TTC549 (cell line): ENCODE results near the gene BAIAP2.

Experiments used
- FAIRE-seq: peaks from 2 replicates; lab custom pipeline; 2012; peaks lifted over from hg19 to GRCh38; lab: Jason Lieb, UNC

The BAIAP2 gene

DNA sequence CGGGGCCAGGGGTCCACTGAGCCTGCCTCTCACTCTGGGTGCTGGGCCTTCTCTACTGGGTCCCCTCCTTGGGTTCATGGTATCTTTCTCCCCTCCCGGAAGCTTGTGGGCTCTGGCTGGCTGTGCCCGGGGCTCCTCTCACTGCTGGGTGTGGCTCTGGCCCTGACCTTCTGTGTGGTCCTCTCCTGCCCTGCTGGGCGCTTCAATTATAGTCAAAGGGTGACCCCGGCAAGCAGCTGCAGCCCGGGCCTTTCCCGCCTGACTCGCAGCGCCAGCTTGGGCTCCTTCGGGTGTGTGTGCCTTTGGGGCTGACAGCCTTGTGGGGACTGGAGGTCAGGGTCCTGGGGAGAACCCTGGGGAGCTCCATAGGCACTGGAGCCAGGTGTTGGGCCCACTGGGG is 76.1 kb downstream of the BAIAP2 start:
- no peak for FAIRE-seq

GRCh38 chr17:81112450-81112849 is 77.5 kb downstream of the BAIAP2 start:
- FAIRE-seq, result no peak

GRCh38 chr17:81113158-81113724 is 78.3 kb downstream of the BAIAP2 start:
- no peak for FAIRE-seq

- no peak for FAIRE-seq
Observed at GRCh38 chr17:81114351-81115093, 79.6 kb downstream of the BAIAP2 start.

DNA sequence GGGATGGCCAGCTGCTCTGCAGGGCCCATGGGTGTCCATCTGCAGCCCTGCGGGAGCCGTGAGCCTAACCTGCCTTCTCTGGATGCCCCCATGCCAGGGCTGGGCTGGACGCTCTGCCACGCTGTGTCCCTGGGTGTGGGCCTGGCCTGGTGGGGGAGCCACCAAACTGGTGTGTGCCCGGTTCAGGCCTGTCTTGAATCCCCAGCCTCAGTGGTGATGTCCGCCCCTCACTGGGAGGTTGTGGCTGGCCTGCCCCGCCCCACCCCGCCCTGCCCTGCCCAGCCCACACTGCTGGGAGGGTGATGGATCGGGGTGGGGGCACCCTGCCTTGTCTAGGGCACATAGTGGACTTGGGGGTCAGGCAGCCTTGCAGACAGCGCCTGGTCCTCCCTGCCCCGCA is 80.3 kb downstream of the BAIAP2 start:
- no peak for FAIRE-seq

- no peak for FAIRE-seq
Observed at GRCh38 chr17:81115749-81116464, 81.0 kb downstream of the BAIAP2 start.

DNA sequence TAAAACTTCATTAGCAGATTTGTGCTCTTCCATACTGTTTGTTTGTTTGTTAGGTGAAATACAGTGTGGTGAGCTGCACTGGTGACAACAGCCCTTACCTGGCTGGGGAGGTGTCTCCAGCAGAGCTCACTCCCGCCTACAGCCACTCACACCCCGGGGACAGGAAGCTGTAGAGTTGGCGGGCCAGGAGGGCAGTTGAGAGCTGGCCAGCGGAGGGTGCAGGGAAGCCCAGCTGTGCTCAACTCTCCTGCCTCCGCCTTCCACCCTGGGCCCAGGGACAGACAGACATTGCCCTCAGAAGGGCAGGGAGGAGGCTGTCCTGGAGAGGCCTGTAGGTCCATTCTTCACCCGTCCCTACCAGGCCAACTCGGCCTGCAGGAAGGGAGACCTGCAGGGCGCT is 81.8 kb downstream of the BAIAP2 start:
- no peak for FAIRE-seq

- no peak for FAIRE-seq
Observed at GRCh38 chr17:81117672-81118198, 82.8 kb downstream of the BAIAP2 start.

DNA sequence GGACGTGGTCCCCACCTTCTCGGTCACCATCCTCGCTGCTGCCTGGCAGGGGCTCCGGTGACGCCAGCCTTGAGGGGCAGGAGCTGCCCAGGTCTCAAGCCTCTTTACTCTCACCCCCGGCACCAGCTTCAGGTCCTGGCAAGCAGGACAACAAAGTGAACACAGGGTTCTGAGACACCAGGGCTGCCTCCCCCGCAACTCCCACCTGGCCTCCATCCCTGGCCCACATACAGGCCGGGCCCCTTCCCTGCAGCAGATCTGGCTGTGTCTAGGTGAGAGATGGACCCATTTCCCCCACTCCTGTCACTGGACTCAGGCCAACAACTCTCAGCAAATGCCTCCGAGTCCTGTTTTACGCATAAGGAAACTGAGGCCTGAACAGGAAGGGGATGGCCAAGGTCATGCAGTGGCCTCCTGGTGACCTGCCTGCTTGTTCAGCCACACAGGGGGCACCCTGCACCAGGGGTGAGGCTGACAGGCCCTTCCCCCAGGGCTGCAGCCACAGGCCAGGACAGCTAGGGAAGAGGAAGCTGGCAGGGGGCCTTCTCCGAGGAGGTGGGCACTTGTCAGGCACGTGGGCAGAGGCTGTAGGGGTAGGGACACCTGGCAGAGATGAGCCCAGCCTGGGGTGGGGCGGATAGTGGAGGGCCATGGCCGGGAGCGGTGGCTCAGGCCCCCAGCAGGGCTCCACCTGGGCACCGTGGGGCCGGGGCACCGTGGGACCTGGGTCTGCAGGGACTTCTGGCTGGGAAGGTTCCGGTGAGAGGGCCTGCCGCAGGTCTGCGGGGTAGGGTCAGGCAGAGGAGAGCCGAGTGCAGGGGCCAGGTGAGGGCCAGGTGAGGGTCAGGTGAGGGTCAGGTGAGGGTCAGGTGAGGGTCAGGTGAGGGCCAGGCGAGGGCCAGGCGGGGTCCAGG is 83.6 kb downstream of the BAIAP2 start:
- no peak for FAIRE-seq

- FAIRE-seq, result no peak
Observed at GRCh38 chr17:81119223-81120148, 84.5 kb downstream of the BAIAP2 start.

DNA sequence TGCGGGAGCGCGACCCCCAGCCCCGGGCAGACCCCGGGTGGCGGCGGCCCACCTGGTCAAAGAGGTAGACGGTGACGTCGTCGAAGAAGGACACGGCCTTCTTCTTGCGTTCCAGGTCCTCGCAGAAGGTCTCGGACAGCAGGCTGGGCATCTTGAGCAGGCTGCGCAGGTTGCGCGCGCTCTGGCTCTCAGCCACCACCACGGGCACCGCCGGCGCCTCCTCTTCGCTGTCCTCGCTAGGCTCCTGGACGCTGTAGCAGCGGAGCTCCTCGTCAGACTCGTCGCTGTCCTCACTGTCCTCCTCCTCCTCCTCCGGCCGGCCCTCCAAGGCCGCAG is 85.2 kb downstream of the BAIAP2 start:
- no peak for FAIRE-seq

DNA sequence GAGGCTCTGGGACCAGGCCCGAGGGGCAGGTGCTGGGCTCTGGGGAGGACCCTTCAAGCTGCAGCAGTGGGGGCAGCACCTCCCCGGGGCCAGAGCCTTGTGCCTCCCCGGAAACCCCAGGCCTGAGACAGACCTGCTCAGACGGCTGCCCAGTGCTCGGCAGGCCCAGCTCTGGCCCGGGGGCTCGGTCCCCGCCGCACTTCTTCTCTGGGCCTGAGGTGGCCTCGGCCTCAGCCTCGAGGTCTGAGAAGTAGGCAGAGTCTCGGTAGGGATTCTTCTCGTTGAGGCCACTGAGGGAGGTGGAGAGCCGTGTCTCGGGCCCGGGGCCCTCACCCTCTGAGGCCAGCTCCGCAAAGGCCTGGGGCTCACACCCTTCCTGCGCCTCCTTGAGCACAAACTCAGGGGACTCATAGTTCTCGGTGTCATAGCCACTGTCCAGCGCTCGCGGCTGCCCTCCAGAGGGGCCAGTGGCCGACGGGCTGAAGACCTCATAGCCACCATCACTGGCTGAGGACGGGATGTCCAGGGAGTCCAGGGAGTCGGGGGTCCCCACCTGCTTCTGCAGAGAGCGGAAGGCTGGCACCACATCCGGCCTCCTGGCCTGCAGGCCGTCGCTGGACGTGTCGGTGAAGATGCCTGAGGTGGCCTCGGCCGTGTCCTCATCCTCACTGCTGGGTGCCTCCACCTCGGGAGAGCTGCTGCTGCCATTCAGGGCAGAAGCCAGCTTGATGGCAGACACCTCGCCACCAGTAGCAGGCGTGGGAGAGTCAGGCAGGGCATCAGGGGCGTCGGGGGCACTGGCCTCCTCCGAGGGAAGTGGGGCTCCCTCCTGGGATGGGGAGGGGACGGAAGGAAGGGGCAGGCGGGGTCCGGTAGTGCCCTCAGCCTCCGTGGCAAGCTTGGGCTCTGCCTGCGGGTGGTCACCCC is 86.0 kb downstream of the BAIAP2 start:
- FAIRE-seq, result no peak

DNA sequence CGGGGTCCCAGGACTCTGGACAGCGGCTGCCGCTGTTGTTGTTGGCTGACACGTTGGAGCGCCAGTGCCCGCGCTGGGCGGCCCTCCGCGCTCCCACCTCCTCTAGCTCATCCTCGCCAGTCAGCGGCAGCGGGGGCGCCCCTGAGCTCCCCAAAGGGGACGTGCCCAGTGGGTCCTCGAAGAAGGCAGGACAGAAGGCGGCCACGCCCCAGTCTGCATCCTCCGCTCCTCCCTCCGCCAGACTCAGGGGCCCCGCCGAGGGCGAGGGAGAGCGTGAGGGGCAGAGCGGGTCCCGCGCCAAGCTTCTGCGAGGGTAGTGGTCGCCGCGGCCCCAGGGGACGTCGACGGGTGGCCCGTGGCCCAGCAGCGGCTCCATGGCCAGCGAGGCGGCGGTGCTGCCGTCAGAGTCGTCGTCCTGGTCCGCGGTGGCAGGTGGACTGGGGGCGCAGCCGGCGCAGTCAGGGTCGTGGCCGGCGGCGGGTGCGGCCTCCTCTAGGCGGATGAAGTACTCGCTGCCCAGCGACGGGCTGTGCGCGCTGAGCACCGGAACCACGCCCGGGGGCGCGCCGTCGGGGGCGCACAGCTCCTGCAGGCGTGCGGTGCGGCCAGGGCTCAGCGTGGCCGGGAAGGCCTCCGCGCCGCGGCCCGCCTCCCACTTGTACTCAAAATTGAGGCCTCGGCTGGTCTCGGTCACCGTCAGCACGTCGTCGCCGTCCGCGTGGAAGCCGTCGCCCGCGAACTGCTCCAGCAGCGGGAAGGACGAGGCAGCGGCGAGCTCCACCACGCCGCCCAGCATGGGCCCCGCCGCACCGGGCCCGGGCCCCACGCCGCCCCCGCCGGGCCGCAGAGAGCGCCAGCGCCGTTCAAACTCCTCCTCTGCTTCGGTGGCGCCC is 87.1 kb downstream of the BAIAP2 start:
- FAIRE-seq, result no peak

DNA sequence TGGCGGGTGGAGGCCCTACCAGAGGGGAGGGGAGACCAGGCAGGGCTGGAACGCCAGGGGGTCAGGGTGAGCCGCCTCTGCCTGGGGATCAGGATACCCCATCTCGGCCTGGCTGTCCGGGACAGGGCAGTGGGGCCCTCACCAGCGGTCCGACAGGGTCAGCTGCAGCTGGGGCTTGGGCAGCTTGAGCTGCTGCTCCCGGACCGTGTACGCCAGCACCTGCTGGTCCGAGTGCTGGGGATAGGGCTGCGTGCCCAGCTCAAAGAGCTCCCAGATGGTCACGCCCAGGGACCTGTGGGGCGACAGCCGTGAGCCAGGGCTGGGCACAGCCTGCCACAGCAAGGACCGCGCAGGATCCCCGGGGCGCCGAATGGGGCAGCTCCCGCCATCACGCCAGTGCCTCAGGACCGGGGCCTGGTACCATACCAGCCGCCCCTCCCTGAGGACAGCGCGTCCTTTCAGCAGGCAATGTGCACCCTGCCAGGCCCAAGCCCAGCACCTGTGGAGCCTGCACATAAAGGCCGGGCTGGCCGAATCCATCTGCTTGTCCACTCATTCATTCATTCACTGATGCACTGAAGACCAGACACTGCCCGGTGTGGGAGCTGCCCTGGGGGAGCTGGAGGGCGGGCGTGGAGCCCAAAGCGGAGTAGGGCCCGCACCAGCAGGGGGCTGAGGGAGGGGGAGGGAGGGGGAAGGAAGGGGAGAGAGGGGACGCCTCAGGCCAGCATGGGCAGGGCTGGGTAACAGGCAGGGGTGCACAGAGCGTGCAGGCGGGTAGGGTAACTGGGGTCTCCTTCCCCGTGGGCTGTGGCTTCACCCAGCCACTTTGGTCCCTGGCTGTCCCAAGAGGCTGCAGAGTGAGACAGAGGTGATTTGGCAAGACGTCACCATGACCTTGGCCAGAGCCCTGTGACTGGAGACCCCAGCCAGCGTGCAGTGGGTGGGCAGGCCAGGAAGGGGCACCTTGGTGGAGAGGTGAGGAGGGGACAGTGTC is 88.4 kb downstream of the BAIAP2 start:
- no peak for FAIRE-seq

DNA sequence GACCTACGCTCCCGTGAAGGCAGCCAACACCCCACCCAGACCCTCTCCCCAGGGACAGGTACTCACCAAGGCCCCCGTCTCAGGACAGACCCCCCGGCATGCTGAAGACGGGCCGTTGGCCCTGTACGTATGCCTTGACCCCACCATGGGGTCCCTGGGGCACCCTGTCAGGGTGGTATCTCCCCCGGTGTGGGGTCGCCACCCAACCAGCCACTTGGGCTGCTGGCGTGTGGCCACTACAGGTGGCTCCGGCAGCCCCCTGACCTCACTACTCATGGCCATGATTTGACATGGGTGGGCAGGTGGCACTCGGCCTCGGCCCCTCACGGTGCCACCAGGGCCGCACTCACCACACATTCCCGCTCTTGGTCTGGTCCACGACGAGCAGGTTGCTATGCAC is 89.4 kb downstream of the BAIAP2 start:
- no peak for FAIRE-seq

DNA sequence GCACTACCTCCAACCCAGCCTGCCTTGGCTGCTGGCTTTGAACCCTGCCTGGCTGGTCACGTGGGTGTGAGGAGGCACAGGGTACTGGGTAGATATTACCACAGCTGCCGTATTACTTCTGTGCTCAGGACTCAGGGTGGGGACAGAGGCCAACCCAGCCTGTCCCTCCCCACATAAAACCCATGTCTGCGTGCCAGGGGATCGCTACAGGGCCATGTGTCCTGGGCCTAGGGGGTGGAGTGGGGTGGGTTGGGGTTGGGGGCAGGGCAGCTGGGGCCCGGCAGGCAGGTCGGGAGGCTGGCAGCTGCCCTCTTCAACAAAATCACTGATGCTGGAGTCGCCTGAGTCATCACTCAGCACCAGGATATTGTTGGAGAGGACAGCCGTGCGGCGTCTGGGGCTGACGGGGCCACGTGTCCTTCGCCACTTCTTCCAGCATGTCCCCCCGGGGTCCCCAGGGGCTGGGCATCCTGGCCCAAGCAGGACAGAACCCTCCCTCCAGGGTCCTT is 90.7 kb downstream of the BAIAP2 start:
- FAIRE-seq, result no peak

- no peak for FAIRE-seq
Observed at GRCh38 chr17:81126281-81127132, 91.6 kb downstream of the BAIAP2 start.
